H1 (cell line): ENCODE results near the gene COL6A3. TPM values are rescaled to one million over a fixed set of nuclear protein-coding genes. Genes with fewer than 3 reads are reported as not detected.
A peak's percentile ranks its signal among the peaks of the same experiment; 100 is the strongest.

Source experiments
- CTCF ChIA-PET: fragments of 300-600 bp; sonication (Branson Sonifier 250); formaldehyde crosslinking; loops from one replicate; lab custom pipeline; 2021; ENCODE audit not compliant: partially characterized antibody; lab: Charles Lee
- POLR2A ChIA-PET: fragments of 300-600 bp; sonication (Branson Sonifier 250); formaldehyde crosslinking; loops from one replicate; lab custom pipeline; 2021; ENCODE audit warnings: inconsistent platforms; ENCODE audit not compliant: partially characterized antibody; lab: Charles Lee
- DNase-seq, 2 experiments: peaks; one replicate each; pipeline versions ENCODE4 v3.0.0 to v3.0.0-alpha.2; 2010 to 2022; ENCODE audit warnings: low spot score in 2 of 2, low read depth in 1 of 2, mixed read lengths in 1 of 2
- FAIRE-seq: peaks from 2 replicates; lab custom pipeline; 2011; peaks lifted over from hg19 to GRCh38; lab: Jason Lieb, UNC
- H2AFZ ChIP-seq: 2 replicates; pipeline ENCODE4 v1.8.1; 2012; ENCODE audit warnings: low read length, inconsistent platforms
- H2AK5ac ChIP-seq: 2 replicates; pipeline ENCODE4 v1.6.1; 2013; ENCODE audit warnings: low read depth, low read length
- H2BK120ac ChIP-seq: replicated peaks from 2 replicates; pipeline ENCODE3; 2013; ENCODE audit warnings: low read depth, low read length, inconsistent platforms
- H2BK12ac ChIP-seq: 2 replicates; pipeline ENCODE4 v1.6.1; 2013; ENCODE audit warnings: low read depth, low read length
- H2BK15ac ChIP-seq: 2 replicates; pipeline ENCODE4 v1.6.1; 2013; ENCODE audit warnings: low read length
- H2BK20ac ChIP-seq: 2 replicates; pipeline ENCODE4 v1.6.1; 2013; ENCODE audit warnings: low read length
- H2BK5ac ChIP-seq: 2 replicates; pipeline ENCODE4 v1.6.1; 2013; ENCODE audit warnings: low read depth, low read length
- H3K14ac ChIP-seq: 2 replicates; pipeline ENCODE4 v1.6.1; 2013; ENCODE audit warnings: inconsistent platforms; ENCODE audit not compliant: insufficient read length
- H3K18ac ChIP-seq: 2 replicates; pipeline ENCODE4 v1.6.1; 2013; ENCODE audit warnings: low read length; ENCODE audit errors: extremely low read depth
- H3K23ac ChIP-seq: 2 replicates; pipeline ENCODE4 v1.6.1; 2013; ENCODE audit warnings: inconsistent platforms; ENCODE audit not compliant: insufficient read length
- H3K23me2 ChIP-seq: 2 replicates; pipeline ENCODE4 v1.6.1; 2013; ENCODE audit warnings: low read depth, low read length
- H3K27ac ChIP-seq: 2 replicates; pipeline ENCODE4 v1.6.1; 2011; ENCODE audit warnings: low read depth, low read length, inconsistent platforms
- H3K27me3 ChIP-seq, 4 experiments: replicated peaks in 1 of 4; 1 replicate in 1 of 4; 2 replicates in 3 of 4; pipeline versions ENCODE4 v1.6.1 to v1.8.1; 2011 to 2013; ENCODE audit warnings: low read length in 3 of 4, mild to moderate bottlenecking in 3 of 4, inconsistent platforms in 2 of 4, mixed read lengths in 2 of 4, moderate library complexity in 1 of 4; ENCODE audit not compliant: control insufficient read depth in 3 of 4, insufficient read depth in 3 of 4; ENCODE audit errors: extremely low read depth in 1 of 4
- H3K36me3 ChIP-seq, 4 experiments: 2 replicates each; pipeline versions ENCODE4 v1.6.1 to v1.8.1; 2011 to 2013; ENCODE audit warnings: mild to moderate bottlenecking in 4 of 4, low read length in 3 of 4, moderate library complexity in 2 of 4, control low read depth in 1 of 4, inconsistent platforms in 1 of 4; ENCODE audit not compliant: insufficient read depth in 4 of 4, control insufficient read depth in 2 of 4
- H3K4ac ChIP-seq: replicated peaks from 2 replicates; pipeline ENCODE3; 2013; ENCODE audit warnings: low read length, low read depth, mixed read lengths, inconsistent platforms; ENCODE audit not compliant: insufficient read length
- H3K4me1 ChIP-seq, 4 experiments: replicated peaks in 1 of 4; 1 replicate in 1 of 4; 2 replicates in 3 of 4; pipeline versions ENCODE4 v1.6.1 to v1.8.1; 2011 to 2013; ENCODE audit warnings: low read length in 3 of 4, inconsistent platforms in 2 of 4, mixed read lengths in 1 of 4; ENCODE audit not compliant: insufficient read depth in 4 of 4, control insufficient read depth in 3 of 4
- H3K4me2 ChIP-seq, 2 experiments: 2 replicates each; pipeline versions ENCODE4 v1.6.1 to v1.8.1; 2011 to 2013; ENCODE audit warnings: low read depth in 2 of 2, low read length in 2 of 2, control low read depth in 1 of 2, inconsistent platforms in 1 of 2, mild to moderate bottlenecking in 1 of 2; ENCODE audit not compliant: insufficient read depth in 1 of 2
- H3K4me3 ChIP-seq, 4 experiments: fragments of 200-600, 300-600 bp in 1 of 4; sonication (generic), shearing (Covaris generic), sonication (Bioruptor Twin) in 1 of 4; 2 replicates each; pipeline versions ENCODE4 v1.5.1 to v1.8.1; 2011 to 2016; ENCODE audit warnings: low read length in 4 of 4, low read depth in 3 of 4, control low read depth in 2 of 4, inconsistent platforms in 2 of 4, mild to moderate bottlenecking in 2 of 4, mixed read lengths in 1 of 4, moderate library complexity in 1 of 4; ENCODE audit not compliant: insufficient read depth in 2 of 4; ENCODE audit errors: extremely low read depth in 1 of 4
- H3K56ac ChIP-seq: replicated peaks from 2 replicates; pipeline ENCODE3; 2013; ENCODE audit warnings: low read depth, mild to moderate bottlenecking, mixed read lengths, low read length, inconsistent platforms; ENCODE audit not compliant: insufficient read length
- H3K79me1 ChIP-seq: 2 replicates; pipeline ENCODE4 v1.6.1; 2013; ENCODE audit warnings: low read depth, low read length, control low read depth
- H3K79me2 ChIP-seq, 2 experiments: 2 replicates each; pipeline versions ENCODE4 v1.6.1 to v1.8.1; 2012 to 2013; ENCODE audit warnings: low read length in 2 of 2, mild to moderate bottlenecking in 2 of 2, inconsistent platforms in 1 of 2; ENCODE audit not compliant: insufficient read depth in 2 of 2, control insufficient read depth in 1 of 2
- H3K9ac ChIP-seq, 4 experiments: replicated peaks in 1 of 4; 1 replicate in 1 of 4; 2 replicates in 3 of 4; pipeline versions ENCODE4 v1.6.1 to v1.8.1; 2011 to 2013; ENCODE audit warnings: low read depth in 3 of 4, low read length in 3 of 4, control low read depth in 2 of 4, mild to moderate bottlenecking in 2 of 4, moderate library complexity in 2 of 4, inconsistent platforms in 1 of 4; ENCODE audit errors: extremely low read depth in 1 of 4
- H3K9me3 ChIP-seq, 2 experiments: 2 replicates each; pipeline versions ENCODE4 v1.6.1 to v1.8.1; 2012 to 2013; ENCODE audit warnings: mild to moderate bottlenecking in 2 of 2, moderate library complexity in 2 of 2, control low read depth in 1 of 2, inconsistent platforms in 1 of 2, low read depth in 1 of 2, low read length in 1 of 2, mixed read lengths in 1 of 2; ENCODE audit not compliant: insufficient read depth in 2 of 2
- H4K20me1 ChIP-seq, 2 experiments: replicated peaks in 1 of 2; 2 replicates each; pipeline versions ENCODE3 to v1.8.1; 2011 to 2013; ENCODE audit warnings: inconsistent platforms in 2 of 2, low read length in 2 of 2, mild to moderate bottlenecking in 1 of 2; ENCODE audit not compliant: insufficient read depth in 2 of 2, control insufficient read depth in 1 of 2
- H4K5ac ChIP-seq: 2 replicates; pipeline ENCODE4 v1.6.1; 2013; ENCODE audit warnings: low read length, low read depth, mixed read lengths, inconsistent platforms; ENCODE audit not compliant: insufficient read length
- H4K8ac ChIP-seq: 2 replicates; pipeline ENCODE4 v1.8.0; 2013; ENCODE audit warnings: mild to moderate bottlenecking, moderate library complexity, low read length, inconsistent platforms; ENCODE audit not compliant: insufficient read depth; ENCODE audit errors: extremely low read depth
- H4K91ac ChIP-seq: replicated peaks from 2 replicates; pipeline ENCODE3; 2013; ENCODE audit warnings: low read length, mixed read lengths, inconsistent platforms; ENCODE audit not compliant: insufficient read length
- CBX8 ChIP-seq: fragments of 300-800, 300-1000 bp; sonication (generic); IDR thresholded peaks from 2 replicates; pipeline ENCODE4 v1.7.1; 2016; ENCODE audit warnings: low read depth, low read length, borderline replicate concordance
- CEBPB ChIP-seq: IDR thresholded peaks from 2 replicates; pipeline ENCODE4 v1.6.1; 2012; ENCODE audit warnings: low read depth, low read length
- E2F6 ChIP-seq: IDR thresholded peaks from 2 replicates; pipeline ENCODE4 v1.6.1; 2012; ENCODE audit warnings: inconsistent platforms
- EP300 ChIP-seq, 2 experiments: IDR thresholded peaks; 1 replicate in 1 of 2; 2 replicates in 1 of 2; pipeline ENCODE4 v1.6.1; 2011 to 2012; ENCODE audit warnings: low read depth in 2 of 2, low read length in 2 of 2, mild to moderate bottlenecking in 2 of 2, borderline replicate concordance in 1 of 2, inconsistent platforms in 1 of 2, moderate library complexity in 1 of 2
- EZH2 ChIP-seq: fragments of 200-600 bp; sonication (generic); IDR thresholded peaks from 2 replicates; pipeline ENCODE4 v1.7.1; 2012; ENCODE audit warnings: low read depth, mild to moderate bottlenecking, moderate library complexity, low read length, inconsistent platforms; ENCODE audit not compliant: severe bottlenecking
- HDAC2 ChIP-seq, 2 experiments: fragments of 300-600 bp in 1 of 2; sonication (generic) in 1 of 2; IDR thresholded peaks; 2 replicates each; pipeline ENCODE4 v1.6.1; 2011 to 2012; ENCODE audit warnings: low read depth in 2 of 2, low read length in 2 of 2, mild to moderate bottlenecking in 2 of 2, moderate library complexity in 2 of 2, borderline replicate concordance in 1 of 2, inconsistent platforms in 1 of 2
- KDM1A ChIP-seq: fragments of 200-600, 300-600 bp; sonication (generic); IDR thresholded peaks from 2 replicates; pipeline ENCODE4 v1.7.1; 2016; ENCODE audit warnings: mild to moderate bottlenecking, low read length, borderline replicate concordance
- KDM4A ChIP-seq: IDR thresholded peaks from one replicate; pipeline ENCODE4 v1.7.1; 2012; ENCODE audit warnings: low read depth, mild to moderate bottlenecking, moderate library complexity, low read length, inconsistent platforms; ENCODE audit not compliant: severe bottlenecking
- KDM5A ChIP-seq: fragments of 200-600 bp; IDR thresholded peaks from 2 replicates; pipeline ENCODE4 v1.7.1; 2012; ENCODE audit warnings: mild to moderate bottlenecking, low read length, inconsistent platforms, mixed read lengths
- MAX ChIP-seq: IDR thresholded peaks from 2 replicates; pipeline ENCODE4 v1.6.1; 2012; ENCODE audit warnings: inconsistent platforms
- RFX5 ChIP-seq: IDR thresholded peaks from 2 replicates; pipeline ENCODE4 v1.6.1; 2011; ENCODE audit warnings: low read depth, low read length, improper control_type of control experiment, borderline replicate concordance
- RXRA ChIP-seq: IDR thresholded peaks from 2 replicates; pipeline ENCODE4 v1.6.1; 2011; ENCODE audit warnings: low read depth, mild to moderate bottlenecking, low read length, moderate library complexity; ENCODE audit not compliant: insufficient read depth
- WGBS, 2 experiments: shearing (Covaris generic) in 1 of 2; methylation state at CpG; one replicate each; pipeline versions ENCODE4 v1.1.6 to v1.1.7; 2013 to 2015; ENCODE audit warnings: low lambda C conversion rate in 2 of 2, mixed read lengths in 2 of 2, inconsistent platforms in 1 of 2, low coverage in 1 of 2, missing lambda C conversion rate in 1 of 2; ENCODE audit not compliant: insufficient replicate concordance in 2 of 2, insufficient coverage in 1 of 2, insufficient read length in 1 of 2; ENCODE audit errors: extremely low coverage in 1 of 2, missing lambda C conversion rate in 1 of 2; 5-methylcytosine and 5-hydroxymethylcytosine counted together
- polyA plus RNA-seq, 7 experiments: library from polyadenylated mRNA; depleted of rRNA in 3 of 7; stranded (reverse) in 5 of 7; unstranded in 2 of 7; fragments of >200 nt in 5 of 7; fragments of 200-250 nt in 2 of 7; gene quantifications; 1 replicate in 5 of 7; 2 replicates in 1 of 7; 4 replicates in 1 of 7; pipeline versions ENCODE4 v1.2.1 to v1.2.3, GENCODE V29; 2011 to 2013; ENCODE audit warnings: missing spikeins in 2 of 7, mixed read lengths in 2 of 7
- total RNA-seq: library from RNA; stranded (reverse); fragmentation: NEBNext Ultra II Directional; extraction: Animal tissue kit (Norgen Biotek cat#: 25700); gene quantifications from 2 replicates; pipeline ENCODE4 v1.2.1, GENCODE V29; 2021

The COL6A3 gene
- total and polyA plus RNA-seq, 2 of the 8 experiments (the other 6 are each of a cell fraction or from before 2014, with no cell fraction given), result 1.2 to 3.4 TPM

GRCh38 chr2:237459741-237460174, 45.8 kb upstream of the COL6A3 start:
- Histone ChIP-seq H2AFZ (0 out of 2 replicates have a peak overlapping the region, but pooled peaks have one; percentile 8), H3K9me3 (no peaks in the 10 kb centered on the region; a peak in 1 of 4 replicates)
- no peak for TF ChIP-seq CEBPB
- TF ChIP-seq EP300 (IDR thresholded peaks at IDR 0.05; ENCODE audit: borderline replicate concordance in 1 of 2, low read depth in 2 of 2, low read length in 2 of 2), result no peak
- no peak for TF ChIP-seq E2F6
- TF ChIP-seq RFX5, result no peak
- no peak for TF ChIP-seq KDM4A
- TF ChIP-seq KDM1A, result no peak
- no peak for TF ChIP-seq CBX8
- TF ChIP-seq RXRA, result no peak
- TF ChIP-seq HDAC2 (IDR thresholded peaks at IDR 0.05; ENCODE audit: borderline replicate concordance in 1 of 2, low read depth in 2 of 2, low read length in 2 of 2), result no peak
- no peak for TF ChIP-seq EZH2
- no peak for TF ChIP-seq MAX
- TF ChIP-seq KDM5A, result no peak

More at GRCh38 chr2:237459741-237460174, 45.8 kb upstream of the COL6A3 start:
- DNase-seq (no peak), FAIRE-seq (no peak)
- H2BK15ac ChIP-seq, result no peak overlapping the region
- H2BK120ac ChIP-seq, result no peak overlapping the region
- no peaks in the 10 kb centered on the region for H3K79me2 ChIP-seq
- no peaks in the 10 kb centered on the region for H4K20me1 ChIP-seq
- peaks cover 10% of the 10 kb centered on the region; the same call in 1 of the 2 replicates for H3K23me2 ChIP-seq
- H3K4me1 ChIP-seq, result no peaks in the 10 kb centered on the region
- POLR2A ChIA-PET, result interaction anchor here (0.8 kb wide), 1 partner anchor 8 kb away, joined by 3 read pairs; no protein-coding TSS in a partner anchor
- H3K56ac ChIP-seq, result no peak overlapping the region
- H3K4me2 ChIP-seq, result no peak overlapping the region
- no peak overlapping the region for H3K14ac ChIP-seq
- H3K9ac ChIP-seq, result no peak overlapping the region
- 86% methylated on average over 3 of the region's 3 CpGs; no CpG with 5 or more reads in 1 of the 2 experiments for WGBS, 2 experiments
- no peak overlapping the region for H3K18ac ChIP-seq
- H3K23ac ChIP-seq, result no peak overlapping the region
- no peak overlapping the region for H2AK5ac ChIP-seq
- no peak overlapping the region for H4K8ac ChIP-seq
- CTCF ChIA-PET, result interaction anchor here (0.6 to 3.5 kb wide), 5 partner anchors 10 to 298 kb away, joined by 3 to 13 read pairs (median 3); no protein-coding TSS in a partner anchor
- H3K4me3 ChIP-seq, result no peak overlapping the region
- no peak overlapping the region for H4K5ac ChIP-seq
- H4K91ac ChIP-seq, result no peak overlapping the region
- no peak overlapping the region for H3K27ac ChIP-seq
- H3K36me3 ChIP-seq, result no peaks in the 10 kb centered on the region
- no peak overlapping the region for H2BK12ac ChIP-seq
- no peak overlapping the region for H2BK5ac ChIP-seq
- H3K27me3 ChIP-seq, result no peaks in the 10 kb centered on the region
- no peak overlapping the region for H3K4ac ChIP-seq
- H2BK20ac ChIP-seq, result no peak overlapping the region
- no peaks in the 10 kb centered on the region for H3K79me1 ChIP-seq
